Calu3 (cell line): ENCODE data around the gene TTLL7. TPM values are rescaled to one million over a fixed set of nuclear protein-coding genes. Genes with fewer than 3 reads are reported as not detected.
"Not testable (repeated sequence)": the region's sequence is repeated elsewhere in the genome, so short reads cannot be mapped to it uniquely, and the experiment has no call there.

Experiments
- BruUV-seq: library from RNA; stranded (reverse); fragments of 400-500 nt; replicated peaks from 2 replicates; lab custom pipeline; 2021; lab: Mats Ljungman, UMichigan
- CTCF ChIA-PET: fragments of 300-600 bp; sonication (Branson Sonifier 250); formaldehyde crosslinking; loops from one replicate; lab custom pipeline; 2022; ENCODE audit warnings: antibody characterized with exemption; lab: Charles Lee
- DNase-seq: peaks from one replicate; pipeline ENCODE4 v3.0.0; 2022
- H3K27ac Mint-ChIP-seq: one replicate; pipeline ENCODE4 v1.8.0; 2022; ENCODE audit warnings: mixed read lengths; ENCODE audit not compliant: unreplicated experiment
- H3K27me3 Mint-ChIP-seq: one replicate; pipeline ENCODE4 v1.8.0; 2022; ENCODE audit warnings: mixed read lengths; ENCODE audit not compliant: unreplicated experiment
- H3K36me3 Mint-ChIP-seq: one replicate; pipeline ENCODE4 v1.8.0; 2022; ENCODE audit warnings: mild to moderate bottlenecking, moderate library complexity, mixed read lengths; ENCODE audit not compliant: insufficient read depth, unreplicated experiment
- H3K4me1 Mint-ChIP-seq: one replicate; pipeline ENCODE4 v1.8.0; 2022; ENCODE audit warnings: mild to moderate bottlenecking, low read depth, mixed read lengths; ENCODE audit not compliant: unreplicated experiment
- H3K4me3 Mint-ChIP-seq: one replicate; pipeline ENCODE4 v1.8.0; 2022; ENCODE audit warnings: mild to moderate bottlenecking, low read depth, moderate library complexity, mixed read lengths; ENCODE audit not compliant: unreplicated experiment
- H3K9me3 Mint-ChIP-seq: one replicate; pipeline ENCODE4 v1.8.0; 2022; ENCODE audit warnings: low read depth, mixed read lengths; ENCODE audit not compliant: unreplicated experiment
- CTCF ChIP-seq: fragments of 200-600 bp; IDR thresholded peaks from one replicate; pipeline ENCODE4 v1.8.0; 2022; ENCODE audit warnings: antibody characterized with exemption; ENCODE audit not compliant: unreplicated experiment
- intact Hi-C: fragments of 100-400 bp; cut with micrococcal nuclease; formaldehyde crosslinking; loops from one replicate; pipeline ENCODE4 v1.10.0; 2022; ENCODE audit not compliant: unreplicated experiment
- total RNA-seq: library from RNA; stranded (reverse); gene quantifications from 2 replicates; pipeline ENCODE4 v1.2.3, GENCODE V29; 2022

Gene TTLL7
- total RNA-seq, 1 experiment from 2014 or later, result 4.6 TPM

GRCh38 chr1:83920320-83920719 is 78.6 kb downstream of the TTLL7 start:
- Mint-ChIP-seq H3K4me1 (no peaks in the 10 kb centered on the region), H3K27me3 (no peaks in the 10 kb centered on the region), H3K9me3 (no peaks in the 10 kb centered on the region), H3K36me3 (no peaks in the 10 kb centered on the region), H3K27ac (no peak overlapping the region), H3K4me3 (no peak overlapping the region)
- no peak for DNase-seq
- BruUV-seq, result no TSS peak
- no peak for TF ChIP-seq CTCF
- intact Hi-C loops, result no loop called here
- CTCF ChIA-PET, result no interaction called here

- Mint-ChIP-seq H3K4me3 (no peak overlapping the region), H3K27ac (no peak overlapping the region), H3K36me3 (no peaks in the 10 kb centered on the region), H3K27me3 (no peaks in the 10 kb centered on the region), H3K4me1 (no peaks in the 10 kb centered on the region), H3K9me3 (no peaks in the 10 kb centered on the region)
- TF ChIP-seq CTCF, result no peak
- intact Hi-C loops, result no loop called here
- no TSS peak for BruUV-seq
- CTCF ChIA-PET, result no interaction called here
- no peak for DNase-seq
These were observed 79.1 kb downstream of the TTLL7 start for GRCh38 chr1:83919872-83920271.

DNA sequence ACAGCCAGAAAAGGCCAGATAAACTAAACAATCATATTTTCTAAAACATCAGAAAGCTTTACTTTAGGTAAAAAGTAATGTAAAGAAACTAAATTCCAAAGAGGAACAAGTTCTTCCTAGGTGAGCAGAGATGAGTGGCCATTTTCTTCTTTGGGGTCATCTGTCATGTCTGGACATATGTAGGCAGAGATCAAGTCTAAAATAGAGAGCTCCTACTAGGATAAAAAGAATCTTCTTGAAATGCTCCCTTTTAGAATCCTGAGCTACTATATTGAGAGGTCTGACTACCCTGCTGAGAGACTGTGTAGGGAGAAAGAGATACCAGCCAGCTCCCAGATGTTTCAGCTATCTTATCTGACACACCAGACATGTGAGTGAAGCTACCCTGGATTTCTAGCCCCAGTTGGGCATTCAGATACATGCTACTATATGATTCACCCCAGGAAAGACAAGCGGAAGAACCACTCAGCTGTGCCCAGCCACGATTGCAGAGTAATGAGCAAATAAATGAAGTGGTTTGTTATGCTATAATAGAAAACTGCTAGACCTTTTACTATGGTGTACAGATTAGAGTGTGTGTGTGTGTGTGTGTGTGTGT is 80.1 kb downstream of the TTLL7 start:
- Mint-ChIP-seq H3K36me3 (no peaks in the 10 kb centered on the region), H3K27me3 (no peaks in the 10 kb centered on the region), H3K27ac (no peak overlapping the region), H3K4me3 (no peak overlapping the region), H3K4me1 (no peaks in the 10 kb centered on the region), H3K9me3 (no peaks in the 10 kb centered on the region)
- intact Hi-C loops, result no loop called here
- no TSS peak for BruUV-seq
- no peak for DNase-seq
- no peak for TF ChIP-seq CTCF
- CTCF ChIA-PET, result interaction anchor here (0.6 kb wide), 1 partner anchor 510 kb away, joined by 4 read pairs; no protein-coding TSS in a partner anchor

- H3K36me3 Mint-ChIP-seq, result no peaks in the 10 kb centered on the region
- TF ChIP-seq CTCF, result no peak
- no peak overlapping the region for H3K27ac Mint-ChIP-seq
- intact Hi-C loops, result no loop called here
- no peaks in the 10 kb centered on the region for H3K9me3 Mint-ChIP-seq
- CTCF ChIA-PET, result no interaction called here
- DNase-seq, result no peak
- no peaks in the 10 kb centered on the region for H3K4me1 Mint-ChIP-seq
- no peaks in the 10 kb centered on the region for H3K27me3 Mint-ChIP-seq
- no TSS peak for BruUV-seq
- H3K4me3 Mint-ChIP-seq, result no peak overlapping the region
These were observed 81.0 kb downstream of the TTLL7 start for GRCh38 chr1:83917959-83918358.

DNA sequence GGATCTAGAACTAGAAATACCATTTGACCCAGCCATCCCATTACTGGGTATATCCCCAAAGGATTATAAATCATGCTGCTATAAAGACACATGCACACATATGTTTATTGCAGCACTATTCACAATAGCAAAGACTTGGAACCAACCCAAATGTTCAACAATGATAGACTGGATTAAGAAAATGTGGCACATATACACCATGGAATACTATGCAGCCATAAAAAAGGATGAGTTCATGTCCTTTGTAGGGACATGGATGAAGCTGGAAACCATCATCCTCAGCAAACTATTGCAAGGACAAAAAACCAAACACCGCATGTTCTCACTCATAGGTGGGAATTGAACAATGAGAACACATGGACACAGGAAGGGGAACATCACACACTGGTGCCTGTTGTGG is 82.8 kb downstream of the TTLL7 start:
- H3K27me3 Mint-ChIP-seq, intact Hi-C loops, H3K4me3 Mint-ChIP-seq, DNase-seq, H3K36me3 Mint-ChIP-seq, H3K4me1 Mint-ChIP-seq, BruUV-seq, CTCF ChIA-PET, H3K9me3 Mint-ChIP-seq, H3K27ac Mint-ChIP-seq: not testable (repeated sequence)
